IPS-18a (cell line): ENCODE measurements around the gene CYTIP.

Source experiments
- H3K27ac ChIP-seq: one replicate; pipeline ENCODE4 v1.5.1; 2013; ENCODE audit warnings: low read length
- H3K27me3 ChIP-seq: one replicate; pipeline ENCODE4 v1.6.1; 2013; ENCODE audit warnings: mild to moderate bottlenecking, low read length; ENCODE audit not compliant: control insufficient read depth, insufficient read depth
- H3K36me3 ChIP-seq: one replicate; pipeline ENCODE4 v1.6.1; 2013; ENCODE audit warnings: low read depth, low read length; ENCODE audit not compliant: control insufficient read depth
- H3K4me1 ChIP-seq: one replicate; pipeline ENCODE4 v1.6.1; 2013; ENCODE audit warnings: low read depth, low read length; ENCODE audit not compliant: control insufficient read depth
- H3K4me3 ChIP-seq: one replicate; pipeline ENCODE4 v1.5.1; 2013; ENCODE audit warnings: low read length
- H3K9ac ChIP-seq: one replicate; pipeline ENCODE4 v1.6.1; 2013; ENCODE audit warnings: mild to moderate bottlenecking, low read length, moderate library complexity
- H3K9me3 ChIP-seq: one replicate; pipeline ENCODE4 v1.6.1; 2013; ENCODE audit warnings: low read depth, low read length; ENCODE audit not compliant: control insufficient read depth

Gene CYTIP

GRCh38 chr2:157460384-157460837 lies 16.5 kb upstream of the CYTIP start:
- Histone ChIP-seq H3K9me3 (no peaks in the 10 kb centered on the region), H3K9ac (no peak overlapping the region), H3K27me3 (no peaks in the 10 kb centered on the region), H3K4me1 (peaks cover 13% of the 10 kb centered on the region), H3K4me3 (no peak overlapping the region), H3K27ac (no peak overlapping the region), H3K36me3 (no peaks in the 10 kb centered on the region)

- peaks cover 13% of the 10 kb centered on the region for H3K4me1 ChIP-seq
These were observed 15.6 kb upstream of the CYTIP start for GRCh38 chr2:157459486-157459885.

GRCh38 chr2:157447741-157448140 lies 3.9 kb upstream of the CYTIP start:
- Histone ChIP-seq H3K4me1 (no peaks in the 10 kb centered on the region), H3K27ac (no peak overlapping the region), H3K4me3 (no peak overlapping the region), H3K9ac (no peak overlapping the region), H3K27me3 (no peaks in the 10 kb centered on the region), H3K36me3 (no peaks in the 10 kb centered on the region), H3K9me3 (no peaks in the 10 kb centered on the region)

More at GRCh38 chr2:157459486-157459885, 15.6 kb upstream of the CYTIP start:
- H3K27ac ChIP-seq, result no peak overlapping the region
- no peaks in the 10 kb centered on the region for H3K9me3 ChIP-seq
- no peaks in the 10 kb centered on the region for H3K36me3 ChIP-seq
- no peak overlapping the region for H3K4me3 ChIP-seq
- H3K9ac ChIP-seq, result no peak overlapping the region
- H3K27me3 ChIP-seq, result no peaks in the 10 kb centered on the region

GRCh38 chr2:157447031-157447430 lies 3.1 kb upstream of the CYTIP start:
- Histone ChIP-seq H3K4me1 (no peaks in the 10 kb centered on the region), H3K36me3 (no peaks in the 10 kb centered on the region), H3K27ac (no peak overlapping the region), H3K9ac (no peak overlapping the region), H3K4me3 (no peak overlapping the region), H3K27me3 (no peaks in the 10 kb centered on the region), H3K9me3 (no peaks in the 10 kb centered on the region)

- no peaks in the 10 kb centered on the region for H3K36me3 ChIP-seq
- H3K27me3 ChIP-seq, result no peaks in the 10 kb centered on the region
- no peak overlapping the region for H3K4me3 ChIP-seq
- H3K4me1 ChIP-seq, result no peaks in the 10 kb centered on the region
- H3K9me3 ChIP-seq, result no peaks in the 10 kb centered on the region
- H3K9ac ChIP-seq, result no peak overlapping the region
- no peak overlapping the region for H3K27ac ChIP-seq
These were observed 752 bp upstream of the CYTIP start for GRCh38 chr2:157444641-157445040.

DNA sequence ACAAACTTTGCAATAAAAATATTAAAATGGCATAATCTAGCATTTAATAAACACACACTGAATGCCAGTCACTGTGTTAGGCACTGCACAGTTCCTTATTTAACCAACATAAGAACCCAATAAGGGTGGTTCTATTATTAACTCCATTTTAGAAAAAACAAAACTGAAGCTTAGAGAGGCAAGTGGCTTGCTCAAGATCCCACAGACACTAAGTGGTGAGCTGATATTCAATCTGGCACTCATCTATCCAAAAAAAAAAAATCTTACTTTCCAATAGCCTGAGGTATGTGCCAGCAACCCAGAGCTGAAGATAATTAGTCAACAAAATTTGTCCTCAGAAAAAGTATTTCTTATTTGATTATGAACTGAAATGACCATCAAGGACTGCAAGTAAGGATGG lies 799 bp downstream of the CYTIP start:
- Histone ChIP-seq H3K4me1 (no peaks in the 10 kb centered on the region), H3K27ac (no peak overlapping the region), H3K36me3 (no peaks in the 10 kb centered on the region), H3K9ac (no peak overlapping the region), H3K9me3 (no peaks in the 10 kb centered on the region), H3K27me3 (no peaks in the 10 kb centered on the region), H3K4me3 (no peak overlapping the region)

DNA sequence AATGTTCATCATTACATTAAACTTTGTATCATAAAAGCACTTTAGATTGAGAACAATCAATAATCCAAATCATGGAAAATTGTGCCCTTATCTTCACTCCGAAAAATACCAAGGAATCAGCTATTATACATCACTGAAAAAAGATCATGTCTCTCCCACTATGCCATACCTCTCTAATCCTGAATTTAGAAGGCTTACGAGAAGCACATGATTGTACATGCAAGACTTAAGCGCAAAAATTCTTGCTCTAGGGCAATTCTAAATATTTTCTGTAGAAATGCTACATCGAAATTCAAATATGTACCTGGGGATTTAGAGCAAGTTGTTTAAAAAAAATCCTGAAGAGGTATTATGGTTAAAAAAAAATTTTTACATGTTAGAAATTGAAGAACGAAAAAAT lies 1.3 kb downstream of the CYTIP start:
- no peaks in the 10 kb centered on the region for H3K27me3 ChIP-seq
- H3K27ac ChIP-seq, result no peak overlapping the region
- no peaks in the 10 kb centered on the region for H3K9me3 ChIP-seq
- no peaks in the 10 kb centered on the region for H3K4me1 ChIP-seq
- no peak overlapping the region for H3K9ac ChIP-seq
- no peak overlapping the region for H3K4me3 ChIP-seq
- H3K36me3 ChIP-seq, result no peaks in the 10 kb centered on the region

GRCh38 chr2:157442191-157442590 lies 1.7 kb downstream of the CYTIP start:
- Histone ChIP-seq H3K27ac (no peak overlapping the region), H3K9ac (no peak overlapping the region), H3K27me3 (no peaks in the 10 kb centered on the region), H3K36me3 (no peaks in the 10 kb centered on the region), H3K4me1 (no peaks in the 10 kb centered on the region), H3K4me3 (no peak overlapping the region), H3K9me3 (no peaks in the 10 kb centered on the region)

- Histone ChIP-seq H3K27ac (no peak overlapping the region), H3K36me3 (no peaks in the 10 kb centered on the region), H3K9me3 (no peaks in the 10 kb centered on the region), H3K4me3 (no peak overlapping the region), H3K27me3 (no peaks in the 10 kb centered on the region), H3K4me1 (no peaks in the 10 kb centered on the region), H3K9ac (no peak overlapping the region)
These were observed 2.8 kb downstream of the CYTIP start for GRCh38 chr2:157441072-157441454.

GRCh38 chr2:157440404-157441071 lies 3.4 kb downstream of the CYTIP start:
- no peaks in the 10 kb centered on the region for H3K9me3 ChIP-seq
- H3K27ac ChIP-seq, result no peak overlapping the region
- H3K36me3 ChIP-seq, result no peaks in the 10 kb centered on the region
- H3K9ac ChIP-seq, result no peak overlapping the region
- no peaks in the 10 kb centered on the region for H3K4me1 ChIP-seq
- no peaks in the 10 kb centered on the region for H3K27me3 ChIP-seq
- H3K4me3 ChIP-seq, result no peak overlapping the region

DNA sequence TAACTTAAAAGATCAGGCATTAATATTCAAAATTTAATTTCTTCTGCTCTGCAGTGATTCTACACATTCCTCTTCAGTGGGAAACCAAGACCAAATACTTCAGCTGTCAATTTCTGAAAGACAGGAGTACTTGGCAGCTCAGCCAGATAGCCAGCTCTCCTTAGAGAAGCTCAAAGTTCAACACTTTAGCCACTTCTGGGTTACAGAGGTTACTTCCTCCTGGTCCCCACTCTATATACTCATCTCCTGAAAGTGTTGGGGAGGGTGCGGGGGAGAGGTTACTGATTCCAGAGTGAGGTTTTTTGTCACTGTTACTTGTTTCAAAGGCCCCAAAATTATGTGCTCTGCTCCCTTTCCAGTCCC lies 4.1 kb downstream of the CYTIP start:
- no peaks in the 10 kb centered on the region for H3K4me1 ChIP-seq
- no peak overlapping the region for H3K9ac ChIP-seq
- H3K9me3 ChIP-seq, result no peaks in the 10 kb centered on the region
- no peak overlapping the region for H3K27ac ChIP-seq
- H3K27me3 ChIP-seq, result no peaks in the 10 kb centered on the region
- H3K4me3 ChIP-seq, result no peak overlapping the region
- H3K36me3 ChIP-seq, result no peaks in the 10 kb centered on the region
